D721Med (cell line): ENCODE results near the gene CMYA5.

ENCODE experiments used
- DNase-seq: peaks from one replicate; pipeline ENCODE4 v3.0.0; 2011; ENCODE audit warnings: low spot score; ENCODE audit not compliant: insufficient read length
- FAIRE-seq: peaks from 2 replicates; lab custom pipeline; 2011; peaks lifted over from hg19 to GRCh38; lab: Jason Lieb, UNC
- CTCF ChIP-seq: IDR thresholded peaks from 2 replicates; pipeline ENCODE4 v1.5.1; 2012; ENCODE audit warnings: mild to moderate bottlenecking, control low read depth; ENCODE audit not compliant: insufficient read depth; ENCODE audit errors: missing control alignments

Gene CMYA5

DNA sequence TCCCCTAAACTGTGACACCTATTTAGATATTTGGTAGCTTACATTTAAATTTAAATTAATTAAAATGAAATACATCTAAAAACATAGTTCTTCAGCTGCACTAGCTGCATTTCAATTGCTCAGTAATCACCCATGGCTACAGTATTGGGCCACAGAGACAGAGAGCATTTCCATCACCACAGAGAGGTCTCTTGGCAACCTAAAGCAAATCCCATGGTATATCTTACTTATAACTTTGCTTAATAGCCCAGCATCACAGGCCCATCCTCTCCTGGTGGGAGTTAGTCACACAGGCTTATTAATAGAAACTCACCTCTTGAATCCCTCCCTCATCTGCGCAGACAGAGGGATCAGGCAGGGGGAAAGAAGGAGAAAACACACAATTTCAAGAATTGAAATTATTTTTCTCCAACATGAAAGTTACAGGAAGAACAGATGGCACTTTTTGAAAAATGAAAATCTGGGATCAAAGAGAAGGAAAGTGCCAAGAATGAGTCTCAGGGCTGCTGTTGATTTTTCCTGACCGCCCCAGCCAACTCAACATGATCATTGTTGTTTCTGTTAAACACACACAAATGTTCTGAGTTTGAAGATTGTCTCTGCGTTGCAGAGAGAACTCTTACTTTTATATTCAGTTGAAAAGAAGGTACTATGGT lies 144.6 kb downstream of the CMYA5 start:
- FAIRE-seq (no peak), DNase-seq (no peak)
- no peak for TF ChIP-seq CTCF

DNA sequence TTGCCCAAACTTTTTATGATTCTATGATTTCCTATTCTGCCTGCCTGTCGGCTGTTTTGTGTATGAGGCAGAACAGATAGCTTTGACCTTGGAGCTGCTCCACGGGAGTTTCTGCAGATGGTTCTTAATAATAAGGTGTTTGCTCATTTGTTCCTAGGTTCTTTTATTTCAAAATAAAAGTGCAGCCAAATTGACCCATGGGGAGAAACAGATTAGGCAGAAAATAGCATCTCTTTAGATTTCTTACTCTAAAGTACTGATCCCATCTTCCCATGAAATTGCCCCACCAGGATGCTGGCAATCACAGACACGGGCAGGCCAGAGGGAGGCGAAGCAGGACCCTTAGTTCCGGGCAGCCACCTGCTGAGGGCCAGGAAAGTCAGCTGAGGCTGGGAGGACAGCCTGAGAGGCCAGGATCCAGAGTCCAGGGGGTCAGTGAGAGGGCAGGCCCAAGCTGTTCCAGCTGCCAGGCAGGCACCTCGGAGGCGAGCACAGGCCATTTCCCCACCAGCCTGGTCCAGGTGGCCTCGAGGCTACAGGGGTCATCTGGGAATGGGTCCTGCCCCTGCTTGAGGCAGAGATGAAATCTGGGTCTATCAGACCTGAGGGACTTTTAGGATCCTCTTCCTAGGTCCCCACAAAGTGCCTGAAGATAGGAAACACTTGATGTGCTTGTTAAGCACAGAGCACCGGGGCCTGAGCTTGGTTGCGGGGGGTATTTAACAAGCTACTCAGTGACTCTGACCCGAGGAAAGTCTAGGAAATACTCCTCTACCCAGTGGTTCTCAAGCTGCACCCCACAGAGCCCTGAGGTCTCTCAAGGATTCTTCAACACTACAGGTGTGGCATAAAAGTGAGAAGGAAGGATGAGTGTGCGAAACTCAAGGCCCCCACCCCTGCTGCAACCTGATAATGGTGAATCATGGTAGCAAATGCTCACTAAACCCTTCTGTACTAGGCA lies 145.4 kb downstream of the CMYA5 start:
- TF ChIP-seq CTCF, result no peak
- no peak for FAIRE-seq

GRCh38 chr5:79837761-79838551 lies 148.3 kb downstream of the CMYA5 start:
- FAIRE-seq (no peak), DNase-seq (no peak)
- no peak for TF ChIP-seq CTCF

More for the DNA sequence above, 145.4 kb downstream of the CMYA5 start:
- DNase-seq, result no peak

- no peak for TF ChIP-seq CTCF
- DNase-seq (no peak), FAIRE-seq (no peak)
These were observed 150.7 kb downstream of the CMYA5 start for GRCh38 chr5:79840084-79840990.

DNA sequence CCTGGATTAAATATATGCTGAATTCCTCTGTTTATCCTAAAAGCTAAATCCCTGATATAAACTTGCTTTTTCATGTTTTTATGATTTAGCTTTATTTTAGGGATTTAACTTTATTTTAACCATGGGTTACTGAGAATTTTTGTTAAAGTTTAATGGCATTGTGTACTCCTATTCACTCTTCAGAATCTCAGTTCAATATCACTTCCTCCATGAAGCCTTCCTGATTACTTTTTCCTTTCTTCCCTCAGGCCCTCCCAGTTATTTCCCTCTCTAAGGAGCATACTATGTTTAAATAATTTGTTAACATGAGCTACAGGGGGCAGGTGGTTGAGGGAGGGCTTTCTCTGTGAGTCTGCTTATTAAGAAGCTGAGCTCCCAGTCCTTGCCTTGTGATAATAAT lies 151.5 kb downstream of the CMYA5 start:
- no peak for DNase-seq
- no peak for TF ChIP-seq CTCF
- FAIRE-seq, result no peak
